H1 (cell line): ENCODE data around the gene GCH1. TPM values are rescaled to one million over a fixed set of nuclear protein-coding genes. Genes with fewer than 3 reads are reported as not detected.

Experiments
- SAP30 ChIP-seq: fragments of 300-600 bp; sonication (generic); IDR thresholded peaks from 2 replicates; pipeline ENCODE4 v1.7.1; 2012; ENCODE audit warnings: low read length, moderate library complexity, mild to moderate bottlenecking, inconsistent platforms; ENCODE audit not compliant: insufficient read depth, insufficient replicate concordance
- polyA plus RNA-seq, 7 experiments: library from polyadenylated mRNA; depleted of rRNA in 3 of 7; stranded (reverse) in 5 of 7; unstranded in 2 of 7; fragments of >200 nt in 5 of 7; fragments of 200-250 nt in 2 of 7; gene quantifications; 1 replicate in 5 of 7; 2 replicates in 1 of 7; 4 replicates in 1 of 7; pipeline versions ENCODE4 v1.2.1 to v1.2.3, GENCODE V29; 2011 to 2013; ENCODE audit warnings: missing spikeins in 2 of 7, mixed read lengths in 2 of 7
- total RNA-seq: library from RNA; stranded (reverse); fragmentation: NEBNext Ultra II Directional; extraction: Animal tissue kit (Norgen Biotek cat#: 25700); gene quantifications from 2 replicates; pipeline ENCODE4 v1.2.1, GENCODE V29; 2021
- TF ChIP-seq, protein P1 (sequence below): IDR thresholded peaks from 2 replicates; pipeline ENCODE4 v1.6.1; 2012; ENCODE audit warnings: low read length, inconsistent platforms

GCH1 gene
- total and polyA plus RNA-seq, 2 of the 8 experiments (the other 6 are each of a cell fraction or from before 2014, with no cell fraction given), result 7.3 to 7.9 TPM

DNA sequence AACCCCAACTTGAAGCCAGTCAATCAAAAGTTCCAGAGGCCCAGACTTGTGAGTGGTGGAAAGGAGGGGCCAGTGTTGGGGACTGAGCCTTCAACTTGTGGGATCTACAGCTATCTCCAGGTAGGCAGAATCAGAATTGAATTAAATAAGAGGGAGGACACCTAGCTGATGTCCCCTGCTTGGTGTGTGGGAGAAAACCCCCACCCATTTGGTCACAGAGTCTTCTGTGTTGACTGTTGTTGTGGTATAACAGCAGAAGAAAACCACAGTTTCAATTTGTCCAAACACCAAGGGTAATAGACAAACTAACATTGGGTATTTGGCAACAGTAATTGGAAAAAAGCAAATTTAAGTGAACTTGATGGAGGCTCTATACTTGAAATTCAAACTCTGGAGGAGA lies 3.4 kb upstream of the GCH1 start (continued):
- TF ChIP-seq, protein P1, sequence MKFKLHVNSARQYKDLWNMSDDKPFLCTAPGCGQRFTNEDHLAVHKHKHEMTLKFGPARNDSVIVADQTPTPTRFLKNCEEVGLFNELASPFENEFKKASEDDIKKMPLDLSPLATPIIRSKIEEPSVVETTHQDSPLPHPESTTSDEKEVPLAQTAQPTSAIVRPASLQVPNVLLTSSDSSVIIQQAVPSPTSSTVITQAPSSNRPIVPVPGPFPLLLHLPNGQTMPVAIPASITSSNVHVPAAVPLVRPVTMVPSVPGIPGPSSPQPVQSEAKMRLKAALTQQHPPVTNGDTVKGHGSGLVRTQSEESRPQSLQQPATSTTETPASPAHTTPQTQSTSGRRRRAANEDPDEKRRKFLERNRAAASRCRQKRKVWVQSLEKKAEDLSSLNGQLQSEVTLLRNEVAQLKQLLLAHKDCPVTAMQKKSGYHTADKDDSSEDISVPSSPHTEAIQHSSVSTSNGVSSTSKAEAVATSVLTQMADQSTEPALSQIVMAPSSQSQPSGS, result no peak
- TF ChIP-seq SAP30, result no peak
